Endothelial cell of umbilical vein (primary cell): ENCODE results near the gene MEIOSIN. TPM values are rescaled to one million over a fixed set of nuclear protein-coding genes. Genes with fewer than 3 reads are reported as not detected.

Experiments used
- BruUV-seq: library from RNA; stranded (reverse); fragments of 400-500 nt; replicated peaks from 2 replicates; lab custom pipeline; 2021; lab: Mats Ljungman, UMichigan
- CTCF ChIA-PET: fragments of 300-600, 350-600 bp; sonication (Branson Sonifier 250); formaldehyde crosslinking; loops from one replicate; lab custom pipeline; 2021; ENCODE audit warnings: antibody characterized with exemption, inconsistent platforms; lab: Charles Lee
- POLR2A ChIA-PET: fragments of 300-600, 350-600 bp; sonication (Branson Sonifier 250); formaldehyde crosslinking; loops from one replicate; lab custom pipeline; 2021; ENCODE audit warnings: antibody characterized with exemption, inconsistent platforms; lab: Charles Lee
- DNase-seq: peaks from one replicate; pipeline ENCODE4 v3.0.0-alpha.2; 2011; ENCODE audit warnings: low read depth, low spot score
- FAIRE-seq: peaks from 2 replicates; lab custom pipeline; 2011; peaks lifted over from hg19 to GRCh38; lab: Jason Lieb, UNC
- H2AFZ ChIP-seq: 2 replicates; pipeline ENCODE4 v1.6.0; 2012; ENCODE audit warnings: low read depth, low read length, control low read depth, inconsistent platforms
- H3K27ac ChIP-seq: 2 replicates; pipeline ENCODE4 v1.5.1; 2011; ENCODE audit warnings: low read depth, mild to moderate bottlenecking, control low read depth, low read length, moderate library complexity; ENCODE audit not compliant: insufficient read depth
- H3K27me3 ChIP-seq, 2 experiments: 2 replicates each; pipeline versions ENCODE4 v1.6.0 to v1.6.1; 2011; ENCODE audit warnings: low read length in 2 of 2, mixed read lengths in 1 of 2; ENCODE audit not compliant: control insufficient read depth in 2 of 2, insufficient read depth in 2 of 2
- H3K36me3 ChIP-seq, 2 experiments: 2 replicates in 1 of 2; 3 replicates in 1 of 2; pipeline ENCODE4 v1.5.1; 2011; ENCODE audit warnings: low read length in 2 of 2, mild to moderate bottlenecking in 1 of 2, moderate library complexity in 1 of 2; ENCODE audit not compliant: control insufficient read depth in 2 of 2, insufficient read depth in 2 of 2; ENCODE audit errors: extremely low read depth in 1 of 2
- H3K4me1 ChIP-seq: 3 replicates; pipeline ENCODE4 v1.5.1; 2011; ENCODE audit warnings: mild to moderate bottlenecking, low read length; ENCODE audit not compliant: control insufficient read depth, insufficient read depth; ENCODE audit errors: extremely low read depth
- H3K4me2 ChIP-seq: 2 replicates; pipeline ENCODE4 v1.6.1; 2011; ENCODE audit warnings: low read length, control low read depth, mixed read lengths; ENCODE audit not compliant: insufficient read depth
- H3K4me3 ChIP-seq, 3 experiments: fragments of 200-600 bp in 1 of 3; sonication (generic), shearing (Covaris generic) in 1 of 3; replicated peaks in 1 of 3; 2 replicates each; pipeline ENCODE4 v1.5.1; 2011 to 2016; ENCODE audit warnings: control low read depth in 3 of 3, low read length in 3 of 3, mild to moderate bottlenecking in 2 of 3, inconsistent platforms in 1 of 3, low read depth in 1 of 3, moderate library complexity in 1 of 3; ENCODE audit not compliant: insufficient read depth in 1 of 3
- H3K79me2 ChIP-seq: 2 replicates; pipeline ENCODE4 v1.6.0; 2012; ENCODE audit warnings: low read length, inconsistent platforms; ENCODE audit not compliant: control insufficient read depth, insufficient read depth
- H3K9ac ChIP-seq: replicated peaks from 2 replicates; pipeline ENCODE3; 2011; ENCODE audit warnings: low read length, control low read depth; ENCODE audit not compliant: insufficient read depth; ENCODE audit errors: extremely low read depth
- H3K9me1 ChIP-seq: replicated peaks from 3 replicates; pipeline ENCODE4 v1.6.0; 2011; ENCODE audit warnings: mild to moderate bottlenecking, low read length; ENCODE audit not compliant: control insufficient read depth, insufficient read depth; ENCODE audit errors: extremely low read depth
- H3K9me3 ChIP-seq: replicated peaks from 2 replicates; pipeline ENCODE4 v1.5.1; 2012; ENCODE audit warnings: low read length, inconsistent platforms; ENCODE audit not compliant: control insufficient read depth, insufficient read depth
- H4K20me1 ChIP-seq: replicated peaks from 2 replicates; pipeline ENCODE3; 2011; ENCODE audit warnings: mild to moderate bottlenecking, low read length; ENCODE audit not compliant: control insufficient read depth, insufficient read depth; ENCODE audit errors: extremely low read depth
- EZH2 ChIP-seq: IDR thresholded peaks from 2 replicates; pipeline ENCODE4 v1.6.1; 2012; ENCODE audit warnings: borderline replicate concordance, low read depth, mild to moderate bottlenecking, moderate library complexity, low read length, inconsistent platforms; ENCODE audit not compliant: severe bottlenecking
- FOS ChIP-seq: IDR thresholded peaks from 2 replicates; pipeline ENCODE4 v1.6.1; 2011; ENCODE audit warnings: mild to moderate bottlenecking, low read length, moderate library complexity, borderline replicate concordance; ENCODE audit not compliant: insufficient read depth
- GATA2 ChIP-seq: IDR thresholded peaks from 2 replicates; pipeline ENCODE4 v1.7.0; 2011; ENCODE audit warnings: low read depth, mild to moderate bottlenecking, moderate library complexity, mixed read lengths, low read length; ENCODE audit not compliant: insufficient read length, insufficient read depth
- JUN ChIP-seq: IDR thresholded peaks from 2 replicates; pipeline ENCODE4 v1.6.1; 2011; ENCODE audit warnings: borderline replicate concordance, low read depth; ENCODE audit not compliant: insufficient read length, insufficient read depth
- MYC ChIP-seq: IDR thresholded peaks from one replicate; pipeline ENCODE4 v1.6.1; 2011; ENCODE audit warnings: mild to moderate bottlenecking, low read depth, low read length
- POLR2A ChIP-seq: IDR thresholded peaks from 2 replicates; pipeline ENCODE4 v1.6.1; 2012; ENCODE audit warnings: low read depth, mild to moderate bottlenecking, control low read depth, low read length
- POLR2AphosphoS5 ChIP-seq: IDR thresholded peaks from 2 replicates; pipeline ENCODE4 v1.6.1; 2012; ENCODE audit warnings: low read depth, mild to moderate bottlenecking, control low read depth, low read length, moderate library complexity; ENCODE audit not compliant: insufficient read depth
- dilution Hi-C: fragments of 300-500 bp; cut with MboI; formaldehyde crosslinking; loops from one replicate; pipeline ENCODE4 v1.15.0; 2019; ENCODE audit warnings: low sequenced_read_pairs; ENCODE audit not compliant: extremely low pct_ligation_motif_present
- intact Hi-C: fragments of 100-400 bp; cut with micrococcal nuclease; formaldehyde crosslinking; loops from one replicate; pipeline ENCODE4 v1.10.0; 2022
- polyA plus RNA-seq, 4 experiments: library from polyadenylated mRNA; depleted of rRNA in 3 of 4; stranded (reverse) in 3 of 4; unstranded in 1 of 4; fragments of >200 nt; gene quantifications; 2 replicates each; pipeline versions ENCODE4 v1.2.1 to v1.2.3, GENCODE V29; 2011 to 2012; ENCODE audit warnings: missing spikeins in 1 of 4
- total RNA-seq: library from RNA; stranded (reverse); gene quantifications from 2 replicates; pipeline ENCODE4 v1.2.3, GENCODE V29; 2021
- TF ChIP-seq, protein P1 (sequence below), 2 donors: IDR thresholded peaks; 1 replicate in 1 of 2; 2 replicates in 1 of 2; pipeline ENCODE4 v1.5.1; 2011; ENCODE audit warnings: low read length in 2 of 2, mild to moderate bottlenecking in 2 of 2, moderate library complexity in 2 of 2, control low read depth in 1 of 2, inconsistent platforms in 1 of 2, low read depth in 1 of 2; ENCODE audit not compliant: insufficient read depth in 1 of 2; ENCODE audit errors: extremely low read depth in 1 of 2
- TF ChIP-seq, protein P2 (sequence below): IDR thresholded peaks from 2 replicates; pipeline ENCODE4 v1.6.1; 2011; ENCODE audit not compliant: insufficient read depth, insufficient read length

MEIOSIN gene
- total and polyA plus RNA-seq, 2 donors (not counting 3 experiments of a cell fraction or from before 2014, with no cell fraction given), result not detected

DNA sequence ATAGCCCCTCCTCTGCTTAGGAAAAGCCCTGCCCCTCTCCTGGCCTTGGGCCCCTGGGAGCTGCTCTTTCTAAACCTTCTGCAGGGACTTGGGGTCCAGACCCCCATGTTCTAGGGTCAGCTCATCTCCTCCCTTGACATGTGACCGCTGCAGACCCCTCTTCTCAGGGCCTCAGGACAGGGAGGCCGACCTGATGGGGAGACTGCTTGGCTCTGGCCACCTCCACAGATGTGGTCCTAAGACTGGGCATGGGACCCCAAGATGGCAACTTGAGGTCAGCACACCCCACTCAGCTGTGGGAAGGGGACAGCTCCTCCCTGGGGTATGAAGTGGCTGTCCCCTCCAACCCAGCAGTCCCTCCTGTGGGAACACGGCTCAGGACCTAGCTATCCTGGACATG, 39.7 kb downstream of the MEIOSIN start:
- CTCF ChIA-PET, result interaction anchor here (1.4 to 2.6 kb wide), 3 partner anchors 26 to 45 kb away, joined by 3 to 9 read pairs (median 8); no protein-coding TSS in a partner anchor
- POLR2A ChIA-PET, result no interaction called here
- intact Hi-C loops, result no loop called here

More for the DNA sequence above, 39.7 kb downstream of the MEIOSIN start:
- Histone ChIP-seq H3K79me2 (no peaks in the 10 kb centered on the region), H3K9ac (no peak overlapping the region), H2AFZ (no peak overlapping the region), H3K36me3 (peaks cover 3 to 16% of the 10 kb centered on the region in 2 experiments), H3K4me1 (peaks cover 9% of the 10 kb centered on the region), H3K4me2 (no peak overlapping the region), H3K9me3 (no peaks in the 10 kb centered on the region), H3K9me1 (no peaks in the 10 kb centered on the region), H4K20me1 (no peaks in the 10 kb centered on the region), H3K27me3 (no peaks in the 10 kb centered on the region), H3K27ac (no peak overlapping the region), H3K4me3 (no peak overlapping the region)
- TF ChIP-seq EZH2 (no peak), GATA2 (no peak), POLR2AphosphoS5 (no peak), POLR2A (no peak), MYC (no peak), FOS (no peak), JUN (no peak)
- TF ChIP-seq, protein P1, sequence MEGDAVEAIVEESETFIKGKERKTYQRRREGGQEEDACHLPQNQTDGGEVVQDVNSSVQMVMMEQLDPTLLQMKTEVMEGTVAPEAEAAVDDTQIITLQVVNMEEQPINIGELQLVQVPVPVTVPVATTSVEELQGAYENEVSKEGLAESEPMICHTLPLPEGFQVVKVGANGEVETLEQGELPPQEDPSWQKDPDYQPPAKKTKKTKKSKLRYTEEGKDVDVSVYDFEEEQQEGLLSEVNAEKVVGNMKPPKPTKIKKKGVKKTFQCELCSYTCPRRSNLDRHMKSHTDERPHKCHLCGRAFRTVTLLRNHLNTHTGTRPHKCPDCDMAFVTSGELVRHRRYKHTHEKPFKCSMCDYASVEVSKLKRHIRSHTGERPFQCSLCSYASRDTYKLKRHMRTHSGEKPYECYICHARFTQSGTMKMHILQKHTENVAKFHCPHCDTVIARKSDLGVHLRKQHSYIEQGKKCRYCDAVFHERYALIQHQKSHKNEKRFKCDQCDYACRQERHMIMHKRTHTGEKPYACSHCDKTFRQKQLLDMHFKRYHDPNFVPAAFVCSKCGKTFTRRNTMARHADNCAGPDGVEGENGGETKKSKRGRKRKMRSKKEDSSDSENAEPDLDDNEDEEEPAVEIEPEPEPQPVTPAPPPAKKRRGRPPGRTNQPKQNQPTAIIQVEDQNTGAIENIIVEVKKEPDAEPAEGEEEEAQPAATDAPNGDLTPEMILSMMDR (IDR thresholded peaks at IDR 0.05; ENCODE audit: extremely low read depth in 1 of 2, insufficient read depth in 1 of 2, low read depth in 1 of 2, low read length in 2 of 2), result no peak
- TF ChIP-seq, protein P2, sequence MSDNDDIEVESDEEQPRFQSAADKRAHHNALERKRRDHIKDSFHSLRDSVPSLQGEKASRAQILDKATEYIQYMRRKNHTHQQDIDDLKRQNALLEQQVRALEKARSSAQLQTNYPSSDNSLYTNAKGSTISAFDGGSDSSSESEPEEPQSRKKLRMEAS, result no peak
- no TSS peak for BruUV-seq
- dilution Hi-C loops, result no loop called here
- no peak for DNase-seq
- FAIRE-seq, result no peak
